B cell (primary cell): ENCODE measurements around the gene PARP12. TPM values are rescaled to one million over a fixed set of nuclear protein-coding genes. Genes with fewer than 3 reads are reported as not detected.

Experiments
- ATAC-seq: fragments of 200-7000 bp; cut with Tn5 transposase; one replicate; pipeline ENCODE4 v1.10.0; 2021; ENCODE audit warnings: low read depth, mild to moderate bottlenecking, moderate number of reproducible peaks, moderate library complexity
- CTCF ChIA-PET: fragments of 350-600 bp; sonication (Branson Sonifier 250); formaldehyde crosslinking; loops from one replicate; lab custom pipeline; 2021; ENCODE audit warnings: antibody characterized with exemption, inconsistent platforms; lab: Charles Lee
- POLR2A ChIA-PET: fragments of 350-600 bp; sonication (Branson Sonifier 250); formaldehyde crosslinking; loops from one replicate; lab custom pipeline; 2021; ENCODE audit warnings: antibody characterized with exemption; lab: Charles Lee
- DNase-seq: peaks from one replicate; pipeline ENCODE4 v3.0.0; 2013
- H2AFZ ChIP-seq: 2 replicates; pipeline ENCODE4 v1.6.1; 2012; ENCODE audit warnings: mild to moderate bottlenecking, low read depth, low read length; ENCODE audit not compliant: insufficient read depth, poor library complexity, severe bottlenecking
- H3K27ac ChIP-seq, 2 donors: 1 replicate in 1 of 2; 2 replicates in 1 of 2; pipeline ENCODE4 v1.5.1; 2012 to 2013; ENCODE audit warnings: low read length in 2 of 2, mild to moderate bottlenecking in 2 of 2, moderate library complexity in 1 of 2
- H3K27me3 ChIP-seq, 4 experiments: fragments of 200-600 bp in 1 of 4; sonication (generic) in 1 of 4; replicated peaks in 1 of 4; 1 replicate in 2 of 4; 2 replicates in 2 of 4; pipeline versions ENCODE4 v1.6.1 to v1.7.0; 2013 to 2016; ENCODE audit warnings: low read length in 3 of 4, mild to moderate bottlenecking in 2 of 4, mixed read lengths in 1 of 4, moderate library complexity in 1 of 4; ENCODE audit not compliant: insufficient read depth in 4 of 4, control insufficient read depth in 3 of 4; ENCODE audit errors: control extremely low read depth in 1 of 4
- H3K36me3 ChIP-seq, 2 experiments: replicated peaks in 1 of 2; 1 replicate in 1 of 2; 2 replicates in 1 of 2; pipeline versions ENCODE4 v1.6.1 to v1.7.1; 2013; ENCODE audit warnings: low read length in 1 of 2; ENCODE audit not compliant: insufficient read depth in 2 of 2, control insufficient read depth in 1 of 2; ENCODE audit errors: control extremely low read depth in 1 of 2, extremely low read depth in 1 of 2
- H3K4me1 ChIP-seq, 2 donors: fragments of 200-600 bp in 1 of 2; sonication (generic) in 1 of 2; 1 replicate in 1 of 2; 2 replicates in 1 of 2; pipeline versions ENCODE4 v1.5.1 to v1.6.1; 2013 to 2017; ENCODE audit warnings: low read length in 2 of 2; ENCODE audit not compliant: control insufficient read depth in 2 of 2, insufficient read depth in 2 of 2
- H3K4me2 ChIP-seq: replicated peaks from 2 replicates; pipeline ENCODE3; 2012; ENCODE audit warnings: mild to moderate bottlenecking, low read depth, low read length; ENCODE audit not compliant: poor library complexity, severe bottlenecking
- H3K4me3 ChIP-seq, 5 experiments: fragments of 200-600 bp in 1 of 5; sonication (generic) in 1 of 5; 1 replicate in 3 of 5; 2 replicates in 2 of 5; pipeline versions ENCODE4 v1.5.1 to v1.7.0; 2011 to 2016; ENCODE audit warnings: low read length in 4 of 5, mild to moderate bottlenecking in 4 of 5, low read depth in 2 of 5, control low read depth in 1 of 5, moderate library complexity in 1 of 5; ENCODE audit not compliant: insufficient read depth in 1 of 5; ENCODE audit errors: control extremely low read depth in 1 of 5, extremely low read depth in 1 of 5
- H3K79me2 ChIP-seq: fragments of 200-600 bp; sonication (generic); one replicate; pipeline ENCODE4 v1.6.0; 2016; ENCODE audit warnings: low read length; ENCODE audit not compliant: control insufficient read depth, insufficient read depth
- H3K9ac ChIP-seq: fragments of 200-600 bp; sonication (generic); 2 replicates; pipeline ENCODE4 v1.6.1; 2017; ENCODE audit warnings: mild to moderate bottlenecking, low read length, moderate library complexity
- H3K9me3 ChIP-seq, 3 donors: one replicate each; pipeline versions ENCODE4 v1.6.1 to v1.7.1; 2013; ENCODE audit warnings: low read length in 2 of 3; ENCODE audit not compliant: control insufficient read depth in 2 of 3, insufficient read depth in 1 of 3; ENCODE audit errors: control extremely low read depth in 1 of 3
- H4K20me1 ChIP-seq: 2 replicates; pipeline ENCODE4 v1.6.0; 2012; ENCODE audit warnings: mild to moderate bottlenecking, low read length; ENCODE audit not compliant: insufficient read depth, control insufficient read depth, poor library complexity, severe bottlenecking
- H3K27ac Mint-ChIP-seq: one replicate; pipeline ENCODE4 v1.8.0; 2021; ENCODE audit warnings: mixed read lengths
- H3K27me3 Mint-ChIP-seq: one replicate; pipeline ENCODE4 v1.8.0; 2021; ENCODE audit warnings: mixed read lengths
- H3K4me1 Mint-ChIP-seq: one replicate; pipeline ENCODE4 v1.8.0; 2021; ENCODE audit warnings: mixed read lengths
- H3K4me3 Mint-ChIP-seq: one replicate; pipeline ENCODE4 v1.8.0; 2021; ENCODE audit warnings: mixed read lengths
- H3K9me3 Mint-ChIP-seq: one replicate; pipeline ENCODE4 v1.8.0; 2022; ENCODE audit warnings: mixed read lengths; ENCODE audit not compliant: insufficient read depth
- CTCF ChIP-seq: fragments of 200-600 bp; IDR thresholded peaks from one replicate; pipeline ENCODE4 v1.8.0; 2022; ENCODE audit warnings: antibody characterized with exemption, mild to moderate bottlenecking
- WGBS: methylation state at CpG from one replicate; pipeline ENCODE4 v1.1.5; 2013; ENCODE audit warnings: missing lambda C conversion rate; ENCODE audit not compliant: insufficient coverage; 5-methylcytosine and 5-hydroxymethylcytosine counted together
- intact Hi-C: fragments of 100-400 bp; cut with micrococcal nuclease; formaldehyde crosslinking; loops from one replicate; pipeline ENCODE4 v1.10.0; 2022
- polyA plus RNA-seq: library from polyadenylated mRNA; depleted of rRNA; stranded (reverse); fragments of >200 nt; gene quantifications from 2 replicates; pipeline ENCODE4 v1.2.3, GENCODE V29; 2012
- total RNA-seq, 2 donors: library from RNA; stranded (reverse); fragments of 120-200 nt in 1 of 2; gene quantifications; 1 replicate in 1 of 2; 2 replicates in 1 of 2; pipeline versions ENCODE4 v1.2.3 to v1.2.4, GENCODE V29; 2013 to 2022

The PARP12 gene
- total and polyA plus RNA-seq, 2 donors (not counting 1 experiment from before 2014, with no cell fraction given) = 170 to 177 TPM

GRCh38 chr7:139984642-139985539, 77.9 kb downstream of the PARP12 start:
- peaks cover 6% of the 10 kb centered on the region for H3K4me1 Mint-ChIP-seq
- Histone ChIP-seq H3K27ac (no peak overlapping the region), H3K27me3 (no peaks in the 10 kb centered on the region), H3K9ac (no peak overlapping the region), H2AFZ (no peak overlapping the region), H4K20me1 (no peaks in the 10 kb centered on the region), H3K4me2 (no peak overlapping the region), H3K36me3 (no peaks in the 10 kb centered on the region), H3K4me1 (peaks cover 0 to under 1% of the 10 kb centered on the region in 2 donors), H3K9me3 (no peaks in the 10 kb centered on the region), H3K4me3 (no peak overlapping the region), H3K79me2 (no peaks in the 10 kb centered on the region)
- WGBS = 90% methylated on average over 3 of the region's 8 CpGs
- ChIA-PET POLR2A (no interaction called here), CTCF (interaction anchor here (0.8 to 1.2 kb wide), 2 partner anchors 338 to 339 kb away, joined by 3 read pairs; no protein-coding TSS in a partner anchor)
- intact Hi-C loops = no loop called here
- H3K4me3 Mint-ChIP-seq = no peak overlapping the region
- no peak overlapping the region for H3K27ac Mint-ChIP-seq
- no peak for TF ChIP-seq CTCF
- DNase-seq (no peak), ATAC-seq (no peak)
- H3K9me3 Mint-ChIP-seq = no peaks in the 10 kb centered on the region
- peaks cover 8% of the 10 kb centered on the region for H3K27me3 Mint-ChIP-seq
